GM19025 (cell line): ENCODE data around the gene RIN1.
A peak's percentile ranks its signal among the peaks of the same experiment; 100 is the strongest.

Source experiments
- ATAC-seq: cut with Tn5 transposase; IDR thresholded peaks from one replicate; pipeline ENCODE4 v1.9.1; 2021; ENCODE audit warnings: mild to moderate bottlenecking, low read depth, moderate library complexity; ENCODE audit not compliant: unreplicated experiment

RIN1 gene

DNA sequence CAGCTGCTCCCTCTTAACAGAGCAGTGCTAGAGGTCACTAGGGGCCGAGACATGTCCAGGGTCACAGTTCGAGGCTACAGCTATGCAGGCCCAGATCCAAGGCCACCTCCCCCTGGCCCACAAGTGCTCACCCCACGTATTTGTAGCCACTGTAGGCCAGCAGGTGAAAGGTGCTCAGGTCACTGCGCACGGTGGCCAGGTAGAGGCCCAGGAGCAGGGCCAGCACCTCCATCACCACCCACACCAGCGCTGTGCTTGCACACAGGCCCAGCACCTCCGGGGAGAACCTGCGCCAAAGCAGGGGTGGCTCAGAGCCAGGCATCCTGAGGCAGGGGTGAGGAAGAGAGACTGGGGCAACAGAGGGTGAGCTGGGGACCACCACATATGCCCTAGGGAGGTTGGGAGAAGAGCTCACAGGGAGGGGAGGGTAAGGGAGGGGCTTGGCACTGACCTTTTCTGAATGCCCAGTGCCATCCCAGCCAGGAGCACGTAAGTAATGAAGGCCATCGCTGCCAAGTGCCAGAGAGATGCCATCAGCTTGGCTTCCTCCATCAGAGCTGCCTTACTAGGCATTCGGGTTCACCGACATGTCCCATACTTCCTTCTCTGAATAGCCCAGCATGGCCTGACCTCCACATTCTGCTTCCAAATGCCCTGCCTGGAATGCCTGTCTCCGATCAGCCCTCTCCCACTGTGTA, 50.8 kb downstream of the RIN1 start:
- ATAC-seq: no peak

DNA sequence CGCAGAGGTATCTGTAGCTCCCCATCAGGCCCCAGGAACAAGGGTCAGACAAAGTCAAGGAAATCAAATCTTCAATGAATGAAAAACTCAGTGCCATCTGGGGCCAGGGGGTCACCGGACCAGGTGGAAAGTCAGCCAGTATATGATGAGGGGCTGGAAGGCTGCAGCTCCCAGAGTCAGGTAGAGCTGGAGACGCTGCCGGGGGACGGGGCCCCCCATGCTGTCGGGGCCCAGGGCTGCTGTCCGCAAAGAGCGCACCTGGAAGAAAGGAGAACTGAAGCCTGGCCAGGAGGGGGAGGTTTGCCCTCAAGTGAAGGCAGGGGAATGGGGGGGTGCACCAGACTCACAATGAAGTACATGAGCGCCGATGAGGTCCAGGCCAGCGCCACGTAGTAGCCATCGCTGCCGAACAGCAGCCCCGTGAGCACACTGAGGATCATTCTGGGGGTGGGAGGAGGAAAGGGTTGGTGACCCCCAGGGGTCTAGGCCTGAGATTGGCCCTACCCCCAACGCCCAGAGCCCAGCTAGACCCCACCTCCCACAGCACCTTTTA, 51.6 kb downstream of the RIN1 start:
- no peak for ATAC-seq

DNA sequence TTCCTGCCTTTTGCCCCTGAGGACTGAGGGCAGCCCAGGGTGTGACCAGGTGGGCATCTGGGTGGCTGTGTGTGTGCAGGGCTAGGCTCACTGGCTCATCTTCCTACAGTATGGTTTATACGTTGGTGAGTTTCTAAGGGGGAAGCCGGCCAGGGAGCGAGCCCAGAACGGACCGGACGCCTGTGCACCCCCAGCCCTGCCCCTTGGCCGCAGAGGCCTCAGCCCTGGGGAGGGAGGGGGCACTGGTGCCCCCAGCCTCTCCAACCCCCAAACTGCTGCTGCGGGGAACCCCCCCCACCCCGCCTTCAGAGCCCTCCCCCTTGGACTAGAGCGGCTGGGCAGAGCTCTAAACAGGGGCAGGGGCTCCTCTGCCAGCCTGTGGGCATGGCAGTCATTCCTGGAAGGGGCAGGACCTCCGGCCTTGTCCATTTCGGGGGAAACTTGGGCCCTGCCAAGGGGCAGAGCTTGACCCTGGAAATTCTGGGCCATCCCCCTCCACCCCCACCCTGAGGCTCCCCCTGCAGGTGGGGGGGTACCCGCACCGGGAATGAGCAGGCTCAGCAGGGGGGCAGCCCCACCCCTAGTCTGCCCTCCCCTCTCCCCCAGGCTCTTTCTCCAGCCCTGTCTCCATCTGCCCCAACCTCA, 52.7 kb downstream of the RIN1 start:
- no peak for ATAC-seq

DNA sequence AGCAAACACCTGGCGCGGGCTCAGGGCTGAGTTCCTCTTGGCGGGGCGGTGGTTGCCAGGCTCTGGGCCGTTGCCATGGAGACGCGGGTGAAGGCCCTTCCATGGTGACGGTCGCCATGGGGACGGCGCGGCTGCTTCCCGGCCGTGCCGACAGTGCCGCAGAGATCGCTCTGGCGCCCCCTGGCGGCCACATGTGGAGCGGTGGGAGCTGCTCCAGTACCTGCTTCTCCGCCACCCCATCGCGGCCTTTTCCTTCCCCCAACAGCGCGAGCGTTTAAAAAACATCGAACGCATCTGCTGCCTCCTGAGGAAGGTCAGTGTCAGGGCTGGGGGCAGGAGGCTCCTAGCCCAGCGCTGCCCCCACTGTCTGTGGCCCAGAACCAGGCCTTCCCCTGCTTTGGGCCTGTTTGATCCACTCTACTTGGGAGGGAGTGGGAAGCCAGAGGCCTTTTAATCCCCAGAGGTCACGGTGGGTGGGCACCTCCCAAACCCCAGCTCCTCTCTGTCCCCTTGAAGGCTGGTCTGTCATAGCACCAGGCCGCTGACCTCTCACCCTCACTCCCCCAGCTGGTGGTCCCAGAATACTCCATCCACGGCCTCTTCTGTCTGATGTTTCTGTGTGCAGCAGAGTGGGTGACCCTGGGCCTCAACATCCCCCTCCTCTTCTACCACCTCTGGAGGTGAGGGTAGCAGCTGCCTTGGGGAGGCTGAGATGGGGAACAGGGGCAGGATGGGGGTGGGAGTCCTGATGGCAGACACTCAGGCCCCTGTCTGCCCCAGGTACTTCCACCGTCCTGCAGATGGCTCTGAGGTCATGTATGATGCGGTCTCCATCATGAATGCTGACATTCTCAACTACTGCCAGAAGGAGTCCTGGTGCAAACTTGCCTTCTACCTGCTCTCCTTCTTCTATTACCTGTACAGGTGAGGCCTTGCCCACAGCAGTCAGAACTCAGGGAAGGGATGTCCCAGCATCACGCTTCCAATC, 53.5 kb downstream of the RIN1 start:
- ATAC-seq: peak; percentile 73
